ENCODE results near the gene MACF1.

DNA sequence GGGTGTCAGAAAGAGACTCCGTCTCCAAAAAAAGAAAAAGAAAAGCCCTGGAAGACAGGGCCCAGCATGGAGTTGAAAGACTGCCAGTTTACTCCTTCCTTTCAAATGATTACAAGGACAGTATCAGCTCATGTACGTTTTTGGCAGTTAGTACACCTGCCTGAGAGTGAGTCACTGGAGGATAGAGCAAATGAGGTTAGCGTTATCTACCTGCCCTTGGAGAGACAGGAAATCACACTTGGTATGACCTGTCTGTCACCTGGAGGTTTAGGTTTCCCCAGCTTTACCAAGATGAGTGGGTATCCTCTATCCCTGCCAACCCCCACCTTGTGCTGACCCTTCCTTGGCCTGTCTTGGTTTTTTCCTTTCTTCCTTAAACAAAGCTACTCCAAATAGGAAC is 190.1 kb downstream of the MACF1 start:
- TF ChIP-seq, protein P1, sequence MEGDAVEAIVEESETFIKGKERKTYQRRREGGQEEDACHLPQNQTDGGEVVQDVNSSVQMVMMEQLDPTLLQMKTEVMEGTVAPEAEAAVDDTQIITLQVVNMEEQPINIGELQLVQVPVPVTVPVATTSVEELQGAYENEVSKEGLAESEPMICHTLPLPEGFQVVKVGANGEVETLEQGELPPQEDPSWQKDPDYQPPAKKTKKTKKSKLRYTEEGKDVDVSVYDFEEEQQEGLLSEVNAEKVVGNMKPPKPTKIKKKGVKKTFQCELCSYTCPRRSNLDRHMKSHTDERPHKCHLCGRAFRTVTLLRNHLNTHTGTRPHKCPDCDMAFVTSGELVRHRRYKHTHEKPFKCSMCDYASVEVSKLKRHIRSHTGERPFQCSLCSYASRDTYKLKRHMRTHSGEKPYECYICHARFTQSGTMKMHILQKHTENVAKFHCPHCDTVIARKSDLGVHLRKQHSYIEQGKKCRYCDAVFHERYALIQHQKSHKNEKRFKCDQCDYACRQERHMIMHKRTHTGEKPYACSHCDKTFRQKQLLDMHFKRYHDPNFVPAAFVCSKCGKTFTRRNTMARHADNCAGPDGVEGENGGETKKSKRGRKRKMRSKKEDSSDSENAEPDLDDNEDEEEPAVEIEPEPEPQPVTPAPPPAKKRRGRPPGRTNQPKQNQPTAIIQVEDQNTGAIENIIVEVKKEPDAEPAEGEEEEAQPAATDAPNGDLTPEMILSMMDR (IDR thresholded peaks at IDR 0.05; ENCODE audit: low read length), result no peak
- TF ChIP-seq EZH2phosphoT487 (IDR thresholded peaks at IDR 0.05; ENCODE audit: low read length) (no peak), EZH2 (optimal IDR thresholded peaks at IDR 0.05; ENCODE audit: low read depth, low read length) (no peak)
